NCI-H2196 (cell line): ENCODE measurements around the gene GFY.
A peak's percentile ranks its signal among the peaks of the same experiment; 100 is the strongest.

Experiments
- DNase-seq: peaks from one replicate; lab custom pipeline; 2025; ENCODE audit not compliant: unreplicated experiment; lab: John Stamatoyannopoulos, UW

GFY gene, protein sequence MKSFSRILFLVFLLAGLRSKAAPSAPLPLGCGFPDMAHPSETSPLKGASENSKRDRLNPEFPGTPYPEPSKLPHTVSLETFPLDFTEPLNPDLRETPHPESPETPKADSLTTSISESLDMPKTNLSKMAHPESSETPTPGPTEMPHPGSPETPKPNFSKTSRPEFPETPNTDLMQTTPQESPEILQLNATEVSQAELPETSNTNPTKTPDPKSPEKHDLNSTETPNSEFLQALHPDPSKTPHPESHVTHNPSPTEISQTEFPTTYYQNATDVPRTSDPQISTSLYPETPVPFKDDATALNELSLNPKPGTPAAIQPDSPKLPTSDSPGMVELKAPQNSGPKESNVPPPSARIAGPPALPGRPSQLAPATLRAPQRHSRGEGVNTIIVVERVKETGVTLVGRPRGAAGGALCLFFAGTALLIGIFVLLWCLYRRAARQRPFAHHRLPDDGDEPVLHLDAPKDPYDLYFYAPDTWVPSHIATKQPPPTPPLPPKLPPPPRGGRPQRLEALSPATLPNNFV

GRCh38 chr19:49425178-49425577 is at the start of gene GFY:
Gene GFY (plus strand): TSS chr19:49425388. CDS start chr19:49426431, 1,043 bp downstream.
- DNase-seq, result no peak

- DNase-seq, result no peak
Observed at GRCh38 chr19:49378512-49378911, 46.7 kb upstream of the GFY start.

- DNase-seq, result no peak
Observed at GRCh38 chr19:49380391-49380790, 44.8 kb upstream of the GFY start.

- no peak for DNase-seq
Observed at GRCh38 chr19:49382639-49383038, 42.5 kb upstream of the GFY start.

GRCh38 chr19:49383599-49383998 is 41.6 kb upstream of the GFY start:
- DNase-seq, result no peak

- DNase-seq, result no peak
Observed at GRCh38 chr19:49387936-49388372, 37.2 kb upstream of the GFY start, which contains the start of gene KASH5. Gene KASH5 (plus strand): TSS chr19:49388249. CDS start chr19:49390884, 2,635 bp downstream.

DNA sequence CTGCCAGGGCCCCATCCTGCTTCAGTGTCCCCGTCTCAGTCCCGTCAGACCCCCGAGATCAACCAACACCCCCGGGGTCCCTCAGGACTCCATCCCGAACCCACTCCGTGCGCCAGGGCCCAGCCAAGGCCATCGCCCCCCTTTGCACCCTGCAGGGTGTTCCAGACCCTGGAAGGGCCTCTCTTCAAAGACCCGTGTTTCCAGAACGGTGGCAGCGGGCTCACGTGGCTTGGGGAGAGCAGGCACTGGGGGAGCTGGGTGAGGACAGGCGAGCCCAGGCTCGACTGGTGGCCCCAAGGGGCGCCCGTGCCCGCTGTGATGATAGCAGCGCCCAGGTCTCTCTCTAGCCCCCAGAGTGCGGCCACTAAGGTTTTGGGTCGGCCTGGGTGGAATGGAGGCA is 35.8 kb upstream of the GFY start:
- no peak for DNase-seq

DNA sequence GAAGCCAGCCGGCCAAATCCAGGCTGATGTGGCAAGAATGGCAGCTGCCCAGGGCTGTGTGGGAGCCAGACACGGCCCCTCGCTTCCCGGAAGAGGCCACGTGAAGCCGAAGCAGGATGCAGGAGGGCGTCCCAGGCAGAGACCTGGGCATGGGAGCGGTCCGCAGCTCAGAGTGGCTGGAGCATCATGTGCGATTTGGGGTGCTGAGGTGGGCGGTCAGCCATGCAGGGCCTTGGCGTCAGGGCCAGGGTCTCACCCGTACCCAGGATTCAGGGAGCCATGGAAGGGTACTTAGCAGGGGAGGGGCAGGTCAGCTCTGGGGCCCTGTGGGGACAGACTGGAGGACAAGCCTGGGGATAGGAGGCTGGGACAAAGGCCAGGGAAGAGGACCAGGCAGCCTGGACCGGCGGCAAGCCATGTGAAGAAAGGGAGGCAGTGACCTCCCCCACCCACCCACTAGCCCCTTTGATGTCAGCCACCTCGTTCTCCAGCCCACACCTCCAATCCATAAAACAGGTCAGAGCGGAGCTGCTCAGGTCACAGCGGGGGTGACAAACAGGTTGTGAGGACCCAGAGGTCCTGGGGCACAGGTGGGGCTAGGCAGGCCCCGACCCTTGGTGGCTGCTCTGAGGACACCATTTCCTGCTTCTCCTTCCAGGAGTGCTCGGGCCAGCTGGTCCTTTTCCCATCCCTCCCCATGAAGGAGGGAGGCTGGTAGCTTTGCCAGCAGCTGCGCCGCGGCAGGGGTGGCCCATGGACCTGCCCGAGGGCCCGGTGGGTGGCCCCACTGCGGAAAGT is 34.9 kb upstream of the GFY start:
- no peak for DNase-seq

DNA sequence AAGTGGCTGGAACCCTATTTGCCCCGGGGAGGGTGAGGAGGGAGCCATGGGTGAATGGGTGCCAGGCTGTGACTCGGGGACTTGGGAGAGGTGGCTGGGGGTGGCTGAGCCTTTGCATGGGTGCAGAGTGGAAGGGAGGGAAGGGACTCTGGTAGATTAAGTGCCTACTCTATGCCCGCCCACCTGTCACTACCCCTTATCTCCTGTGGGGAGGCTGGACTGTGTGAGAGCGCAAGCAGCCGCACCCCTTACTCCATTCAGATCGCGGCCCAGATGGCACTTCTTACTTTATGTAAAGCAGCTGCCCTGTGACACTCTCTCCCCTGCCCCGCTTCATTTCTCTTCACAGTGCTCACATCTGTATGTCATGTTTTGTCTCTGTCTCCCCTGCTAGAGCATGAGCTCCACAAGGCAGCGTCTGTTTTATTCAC is 34.2 kb upstream of the GFY start:
- no peak for DNase-seq

DNA sequence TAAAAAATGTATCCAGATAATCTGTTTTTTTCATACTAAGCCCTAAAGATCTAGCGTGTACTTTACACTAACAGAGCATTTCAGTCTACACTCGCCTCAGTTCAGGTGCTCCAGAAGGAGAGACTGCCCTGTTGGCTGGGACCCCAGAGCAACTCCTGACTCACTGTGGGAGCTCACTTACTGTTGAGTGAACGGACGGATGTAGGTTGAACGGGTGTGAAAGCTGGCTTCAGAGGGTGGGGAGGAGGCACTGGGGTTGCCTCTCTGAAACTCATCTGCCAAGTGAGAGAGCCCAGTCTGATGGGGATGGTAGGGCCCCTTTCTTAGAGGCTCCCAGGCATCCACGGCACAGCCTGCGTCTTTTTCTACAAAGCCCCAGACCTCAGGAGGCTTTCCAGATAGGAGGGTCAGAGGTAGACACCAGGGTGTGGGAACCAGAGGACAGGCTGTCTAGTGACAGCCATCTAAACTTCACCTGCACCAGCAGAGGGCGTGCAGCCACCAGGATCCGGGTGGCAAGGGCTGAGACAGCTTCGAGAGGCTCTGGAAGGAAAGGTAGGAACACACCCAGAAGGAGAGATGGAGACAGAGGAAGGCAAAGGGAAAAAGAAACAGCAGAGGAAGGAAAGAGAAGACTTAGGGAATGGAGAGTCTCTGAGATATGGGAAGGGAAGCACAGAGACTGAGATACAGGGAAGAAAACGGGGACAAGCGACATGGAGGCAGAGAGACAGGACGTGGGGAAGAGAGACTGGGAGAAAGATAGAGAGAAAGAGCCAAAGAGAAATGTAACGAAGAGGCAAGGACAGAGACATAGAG is 33.4 kb upstream of the GFY start:
- DNase-seq, result peak; percentile 90

GRCh38 chr19:49393881-49394280 is 31.3 kb upstream of the GFY start:
- DNase-seq, result no peak

DNA sequence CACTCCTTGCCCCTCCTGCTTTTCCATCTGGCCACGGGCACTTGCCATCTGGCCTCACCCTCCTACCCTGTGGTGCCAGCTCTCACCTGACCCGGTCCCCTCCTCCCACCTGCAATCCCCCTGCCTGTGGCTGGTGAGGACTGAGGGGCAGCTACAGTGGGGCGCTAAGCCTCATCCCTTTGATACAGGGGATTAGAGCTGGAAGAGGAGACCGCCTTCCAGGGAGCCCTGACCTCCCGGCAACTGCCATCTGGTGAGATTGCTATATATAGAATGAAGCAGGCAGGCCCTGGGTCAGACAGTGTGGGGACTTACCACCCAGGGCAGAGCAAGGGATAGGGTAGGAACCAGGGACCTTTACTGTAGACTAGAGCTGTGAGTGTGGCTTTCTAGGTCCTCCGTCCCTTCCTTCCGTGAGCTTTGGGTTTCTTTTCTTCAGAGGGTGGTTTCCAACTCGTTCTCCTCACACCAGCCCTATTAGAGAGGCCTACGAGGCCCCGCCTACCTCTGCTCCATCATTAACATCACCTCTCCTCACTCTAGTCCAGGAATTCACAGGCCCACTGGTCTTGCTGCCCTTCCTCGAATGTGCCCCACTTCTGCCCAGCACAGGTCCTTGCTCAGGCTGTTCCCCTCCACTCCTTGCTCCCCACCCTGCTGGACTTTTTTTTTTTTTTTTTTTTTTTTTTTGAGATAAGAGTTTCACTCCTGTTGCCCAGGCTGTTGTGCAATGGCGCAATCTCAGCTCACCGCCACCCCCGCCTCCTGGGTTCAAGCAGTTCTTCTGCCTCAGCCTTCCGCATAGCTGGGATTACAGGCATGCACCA is 29.4 kb upstream of the GFY start:
- no peak for DNase-seq

DNA sequence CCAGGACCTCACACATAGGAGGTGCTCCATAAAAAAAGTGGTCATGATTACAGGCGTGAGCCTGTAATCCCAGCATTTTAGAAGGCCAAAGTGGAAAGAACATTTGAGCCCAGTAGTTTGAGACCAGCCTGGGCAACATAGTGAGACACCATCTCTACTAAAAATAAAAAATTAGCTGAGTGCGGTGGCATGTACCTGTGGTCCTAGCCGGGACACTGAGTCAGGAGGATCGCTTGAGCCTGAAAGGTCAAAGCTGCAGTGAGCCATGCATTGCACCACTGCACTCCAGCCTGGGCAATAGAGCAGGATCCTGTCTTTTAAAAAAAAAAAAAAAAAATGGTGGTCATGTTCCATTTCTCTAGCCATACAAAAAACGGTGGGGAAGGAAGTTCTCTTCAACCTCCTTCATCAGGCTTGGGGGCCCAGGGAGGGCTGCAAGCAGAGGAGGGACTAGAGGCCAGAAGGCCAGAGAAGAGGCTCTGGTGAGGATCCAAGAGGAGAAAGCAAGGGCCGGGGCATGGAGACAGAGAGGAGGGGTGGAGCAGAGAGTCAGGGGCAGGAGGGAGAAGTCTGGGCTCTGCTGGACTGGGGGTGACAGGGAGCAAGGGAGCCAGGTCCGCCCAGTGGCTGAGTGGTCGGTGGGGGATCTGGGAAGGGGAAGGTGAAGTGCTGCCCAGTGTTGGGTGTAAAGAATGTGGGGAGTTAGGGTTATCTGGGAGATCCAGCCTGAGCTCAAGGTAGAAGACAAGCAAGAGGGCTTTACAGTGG is 28.3 kb upstream of the GFY start:
- no peak for DNase-seq

DNA sequence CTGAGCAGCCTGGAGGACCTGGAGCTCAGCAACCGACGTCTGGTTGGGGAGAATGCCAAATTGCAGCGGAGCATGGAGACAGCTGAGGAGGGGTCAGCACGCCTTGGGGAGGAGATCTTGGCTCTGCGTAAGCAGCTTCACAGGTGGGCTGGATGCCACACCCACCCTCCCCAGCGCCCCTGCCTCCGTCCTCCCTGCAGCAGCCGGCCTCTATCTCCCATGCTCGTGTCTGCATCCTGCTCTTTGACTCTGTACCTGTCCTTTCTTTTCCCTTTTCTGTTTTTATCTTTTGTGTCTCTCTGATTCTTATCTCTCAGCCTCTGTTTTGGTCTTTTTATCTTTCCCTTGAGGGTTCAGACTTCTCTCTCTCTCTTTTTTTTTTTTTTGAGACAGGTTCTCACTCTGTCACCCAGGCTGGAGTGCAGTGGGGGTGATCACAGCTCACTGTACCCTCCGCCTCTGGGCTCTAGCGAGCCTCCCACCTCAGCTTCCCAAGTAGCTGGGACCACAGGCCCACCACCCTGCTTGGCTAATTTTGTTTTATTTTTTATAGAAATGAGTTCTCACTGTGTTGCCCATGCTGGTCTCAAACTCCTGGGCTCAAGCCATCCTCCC is 27.1 kb upstream of the GFY start:
- no peak for DNase-seq

DNA sequence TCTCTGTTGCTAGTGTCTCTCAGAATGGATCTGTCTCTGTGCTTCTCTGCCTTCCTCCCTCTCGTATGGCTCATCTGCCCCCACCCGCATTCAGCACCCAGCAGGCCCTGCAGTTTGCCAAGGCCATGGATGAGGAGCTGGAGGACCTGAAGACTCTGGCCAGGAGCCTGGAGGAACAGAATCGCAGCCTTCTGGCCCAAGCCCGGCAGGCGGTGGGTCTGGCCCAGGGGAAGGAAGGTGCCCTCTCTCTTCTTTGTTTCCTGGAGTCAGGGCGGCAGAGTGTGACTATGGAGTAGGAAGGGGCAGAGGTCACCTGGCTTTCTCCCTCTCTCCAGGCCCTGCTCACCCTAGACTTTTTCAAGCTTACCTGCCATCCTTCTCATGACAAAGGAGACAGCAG is 26.3 kb upstream of the GFY start:
- DNase-seq, result no peak

GRCh38 chr19:49400029-49400428 is 25.2 kb upstream of the GFY start:
- no peak for DNase-seq

- DNase-seq, result peak; percentile 88
Observed at GRCh38 chr19:49403404-49404187, 21.6 kb upstream of the GFY start.

GRCh38 chr19:49407079-49407478 is 18.1 kb upstream of the GFY start:
- DNase-seq, result no peak
